GM19043 (cell line): ENCODE data around the gene SEC14L1.
"Not testable (repeated sequence)": the region's sequence is repeated elsewhere in the genome, so short reads cannot be mapped to it uniquely, and the experiment has no call there.

ENCODE experiments used
- ATAC-seq: cut with Tn5 transposase; IDR thresholded peaks from one replicate; pipeline ENCODE4 v1.9.1; 2021; ENCODE audit warnings: low read depth; ENCODE audit not compliant: unreplicated experiment

Gene SEC14L1

GRCh38 chr17:77115947-77116346 lies 24.8 kb upstream of the SEC14L1 start:
- no peak for ATAC-seq

GRCh38 chr17:77116371-77116860 lies 24.4 kb upstream of the SEC14L1 start:
- no peak for ATAC-seq

GRCh38 chr17:77117415-77117814 lies 23.4 kb upstream of the SEC14L1 start:
- no peak for ATAC-seq

- no peak for ATAC-seq
Measured at GRCh38 chr17:77118251-77118928, 22.4 kb upstream of the SEC14L1 start.

- no peak for ATAC-seq
Measured at GRCh38 chr17:77119668-77120301, 21.0 kb upstream of the SEC14L1 start.

GRCh38 chr17:77120868-77121267 lies 19.9 kb upstream of the SEC14L1 start:
- ATAC-seq = no peak

- no peak for ATAC-seq
Measured at GRCh38 chr17:77124192-77124889, 16.4 kb upstream of the SEC14L1 start.

GRCh38 chr17:77125432-77125901 lies 15.3 kb upstream of the SEC14L1 start:
- no peak for ATAC-seq

- no peak for ATAC-seq
Measured at GRCh38 chr17:77126519-77126918, 14.2 kb upstream of the SEC14L1 start.

GRCh38 chr17:77127735-77128361 lies 12.9 kb upstream of the SEC14L1 start:
- ATAC-seq = no peak

- no peak for ATAC-seq
Measured at GRCh38 chr17:77128896-77129567, 11.7 kb upstream of the SEC14L1 start.

- ATAC-seq = no peak
Measured at GRCh38 chr17:77129568-77130301, 11.0 kb upstream of the SEC14L1 start.

- no peak for ATAC-seq
Measured at GRCh38 chr17:77130525-77130924, 10.2 kb upstream of the SEC14L1 start.

- ATAC-seq = no peak
Measured at GRCh38 chr17:77131904-77132303, 8.9 kb upstream of the SEC14L1 start.

GRCh38 chr17:77132411-77133086 lies 8.2 kb upstream of the SEC14L1 start:
- ATAC-seq = no peak

GRCh38 chr17:77133087-77133638 lies 7.6 kb upstream of the SEC14L1 start:
- ATAC-seq = no peak

GRCh38 chr17:77136420-77136767 lies 4.4 kb upstream of the SEC14L1 start:
- ATAC-seq = no peak

GRCh38 chr17:77137111-77137510 lies 3.7 kb upstream of the SEC14L1 start:
- ATAC-seq = no peak

GRCh38 chr17:77137886-77138285 lies 2.9 kb upstream of the SEC14L1 start:
- not testable (repeated sequence) for ATAC-seq
